Measurements from ENCODE around the gene DCAF10. TPM values are rescaled to one million over a fixed set of nuclear protein-coding genes. Genes with fewer than 3 reads are reported as not detected.

The DCAF10 gene
- total and polyA plus RNA-seq, 10 of the 15 experiments (the other 5 are each of a cell fraction or from before 2014, with no cell fraction given), result 3.9 to 21.7 (median 9.8) TPM

DNA sequence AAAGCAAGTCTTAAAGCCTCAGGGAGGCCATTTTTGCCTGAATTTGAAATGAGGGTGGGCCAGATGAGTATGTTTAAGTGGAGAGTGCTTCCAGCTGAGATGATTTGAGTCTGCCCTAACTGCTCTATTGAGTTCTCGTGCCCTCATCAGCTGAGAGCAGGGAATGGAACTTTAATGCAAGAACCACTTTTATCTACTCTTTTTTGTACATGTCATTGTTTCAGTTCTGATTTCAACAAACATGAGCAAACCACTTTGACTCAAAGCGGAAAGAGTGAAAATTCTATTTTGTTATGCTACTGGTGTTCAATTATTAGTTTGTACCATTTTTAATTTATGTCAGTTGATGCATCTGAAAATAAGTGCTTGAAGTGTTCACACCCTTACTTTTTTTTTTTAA, 35.8 kb downstream of the DCAF10 start (continued):
- TF ChIP-seq, protein P1, sequence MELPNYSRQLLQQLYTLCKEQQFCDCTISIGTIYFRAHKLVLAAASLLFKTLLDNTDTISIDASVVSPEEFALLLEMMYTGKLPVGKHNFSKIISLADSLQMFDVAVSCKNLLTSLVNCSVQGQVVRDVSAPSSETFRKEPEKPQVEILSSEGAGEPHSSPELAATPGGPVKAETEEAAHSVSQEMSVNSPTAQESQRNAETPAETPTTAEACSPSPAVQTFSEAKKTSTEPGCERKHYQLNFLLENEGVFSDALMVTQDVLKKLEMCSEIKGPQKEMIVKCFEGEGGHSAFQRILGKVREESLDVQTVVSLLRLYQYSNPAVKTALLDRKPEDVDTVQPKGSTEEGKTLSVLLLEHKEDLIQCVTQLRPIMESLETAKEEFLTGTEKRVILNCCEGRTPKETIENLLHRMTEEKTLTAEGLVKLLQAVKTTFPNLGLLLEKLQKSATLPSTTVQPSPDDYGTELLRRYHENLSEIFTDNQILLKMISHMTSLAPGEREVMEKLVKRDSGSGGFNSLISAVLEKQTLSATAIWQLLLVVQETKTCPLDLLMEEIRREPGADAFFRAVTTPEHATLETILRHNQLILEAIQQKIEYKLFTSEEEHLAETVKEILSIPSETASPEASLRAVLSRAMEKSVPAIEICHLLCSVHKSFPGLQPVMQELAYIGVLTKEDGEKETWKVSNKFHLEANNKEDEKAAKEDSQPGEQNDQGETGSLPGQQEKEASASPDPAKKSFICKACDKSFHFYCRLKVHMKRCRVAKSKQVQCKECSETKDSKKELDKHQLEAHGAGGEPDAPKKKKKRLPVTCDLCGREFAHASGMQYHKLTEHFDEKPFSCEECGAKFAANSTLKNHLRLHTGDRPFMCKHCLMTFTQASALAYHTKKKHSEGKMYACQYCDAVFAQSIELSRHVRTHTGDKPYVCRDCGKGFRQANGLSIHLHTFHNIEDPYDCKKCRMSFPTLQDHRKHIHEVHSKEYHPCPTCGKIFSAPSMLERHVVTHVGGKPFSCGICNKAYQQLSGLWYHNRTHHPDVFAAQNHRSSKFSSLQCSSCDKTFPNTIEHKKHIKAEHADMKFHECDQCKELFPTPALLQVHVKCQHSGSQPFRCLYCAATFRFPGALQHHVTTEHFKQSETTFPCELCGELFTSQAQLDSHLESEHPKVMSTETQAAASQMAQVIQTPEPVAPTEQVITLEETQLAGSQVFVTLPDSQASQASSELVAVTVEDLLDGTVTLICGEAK (IDR thresholded peaks at IDR 0.05; ENCODE audit: borderline replicate concordance), result no peak
- TF ChIP-seq ZSCAN29 (IDR thresholded peaks at IDR 0.05) (no peak), ZNF207 (IDR thresholded peaks at IDR 0.05; ENCODE audit: borderline replicate concordance) (no peak), IKZF2 (IDR thresholded peaks at IDR 0.05) (0 out of 4 replicates have a peak, but pooled peaks of 1 of the 2 experiments have one; percentile 27), SPI1 (IDR thresholded peaks at IDR 0.05; ENCODE audit: borderline replicate concordance, insufficient read depth, low read depth, low read length) (no peak), TBL1XR1 (IDR thresholded peaks at IDR 0.05; ENCODE audit: low read depth, low read length) (no peak), ZNF592 (IDR thresholded peaks at IDR 0.05) (no peak), SUZ12 (IDR thresholded peaks at IDR 0.05; ENCODE audit: unreplicated experiment) (no peak), CHD2 (IDR thresholded peaks at IDR 0.05; ENCODE audit: borderline replicate concordance, low read depth, low read length) (no peak), GABPA (IDR thresholded peaks at IDR 0.05; ENCODE audit: low read depth) (peak; percentile 48; the same call in 1 of the 2 replicates), HDGF (IDR thresholded peaks at IDR 0.05) (no peak), KLF5 (IDR thresholded peaks at IDR 0.05; ENCODE audit: partially characterized antibody) (no peak), YY1 (IDR thresholded peaks at IDR 0.05; ENCODE audit: low read depth, low read length) (peak; percentile 33; the same call in 1 of the 2 replicates), CHD4 (IDR thresholded peaks at IDR 0.05) (no peak), ZBTB33 (IDR thresholded peaks at IDR 0.05) (no peak), POU2F2 (IDR thresholded peaks at IDR 0.05; ENCODE audit: borderline replicate concordance, low read depth, low read length) (no peak), POLR2AphosphoS5 (IDR thresholded peaks at IDR 0.05; ENCODE audit: low read length) (no peak), RBBP5 (conservative IDR thresholded peaks at IDR 0.05) (no peak), MTA3 (IDR thresholded peaks at IDR 0.05; ENCODE audit: borderline replicate concordance, low read length) (no peak), FOXM1 (IDR thresholded peaks at IDR 0.05; ENCODE audit: low read depth, low read length) (peak; percentile 64; the same call in 1 of the 2 replicates)
- TF ChIP-seq, protein P2, sequence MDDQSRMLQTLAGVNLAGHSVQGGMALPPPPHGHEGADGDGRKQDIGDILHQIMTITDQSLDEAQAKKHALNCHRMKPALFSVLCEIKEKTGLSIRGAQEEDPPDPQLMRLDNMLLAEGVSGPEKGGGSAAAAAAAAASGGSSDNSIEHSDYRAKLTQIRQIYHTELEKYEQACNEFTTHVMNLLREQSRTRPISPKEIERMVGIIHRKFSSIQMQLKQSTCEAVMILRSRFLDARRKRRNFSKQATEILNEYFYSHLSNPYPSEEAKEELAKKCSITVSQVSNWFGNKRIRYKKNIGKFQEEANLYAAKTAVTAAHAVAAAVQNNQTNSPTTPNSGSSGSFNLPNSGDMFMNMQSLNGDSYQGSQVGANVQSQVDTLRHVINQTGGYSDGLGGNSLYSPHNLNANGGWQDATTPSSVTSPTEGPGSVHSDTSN (IDR thresholded peaks at IDR 0.05; ENCODE audit: insufficient replicate concordance, low read depth, low read length), result no peak

All from GM12878 (cell line).